H1 (cell line): Measurements from ENCODE around the gene SERPINA6. TPM values are rescaled to one million over a fixed set of nuclear protein-coding genes. Genes with fewer than 3 reads are reported as not detected.
A peak's percentile ranks its signal among the peaks of the same experiment; 100 is the strongest.

Experiments
- CTCF ChIA-PET: fragments of 300-600 bp; sonication (Branson Sonifier 250); formaldehyde crosslinking; loops from one replicate; lab custom pipeline; 2021; ENCODE audit not compliant: partially characterized antibody; lab: Charles Lee
- POLR2A ChIA-PET: fragments of 300-600 bp; sonication (Branson Sonifier 250); formaldehyde crosslinking; loops from one replicate; lab custom pipeline; 2021; ENCODE audit warnings: inconsistent platforms; ENCODE audit not compliant: partially characterized antibody; lab: Charles Lee
- DNase-seq, 2 experiments: peaks; one replicate each; pipeline versions ENCODE4 v3.0.0 to v3.0.0-alpha.2; 2010 to 2022; ENCODE audit warnings: low spot score in 2 of 2, low read depth in 1 of 2, mixed read lengths in 1 of 2
- FAIRE-seq: peaks from 2 replicates; lab custom pipeline; 2011; peaks lifted over from hg19 to GRCh38; lab: Jason Lieb, UNC
- H2AFZ ChIP-seq: 2 replicates; pipeline ENCODE4 v1.8.1; 2012; ENCODE audit warnings: low read length, inconsistent platforms
- H2AK5ac ChIP-seq: 2 replicates; pipeline ENCODE4 v1.6.1; 2013; ENCODE audit warnings: low read depth, low read length
- H2BK120ac ChIP-seq: replicated peaks from 2 replicates; pipeline ENCODE3; 2013; ENCODE audit warnings: low read depth, low read length, inconsistent platforms
- H2BK12ac ChIP-seq: 2 replicates; pipeline ENCODE4 v1.6.1; 2013; ENCODE audit warnings: low read depth, low read length
- H2BK15ac ChIP-seq: 2 replicates; pipeline ENCODE4 v1.6.1; 2013; ENCODE audit warnings: low read length
- H2BK20ac ChIP-seq: 2 replicates; pipeline ENCODE4 v1.6.1; 2013; ENCODE audit warnings: low read length
- H2BK5ac ChIP-seq: 2 replicates; pipeline ENCODE4 v1.6.1; 2013; ENCODE audit warnings: low read depth, low read length
- H3K14ac ChIP-seq: 2 replicates; pipeline ENCODE4 v1.6.1; 2013; ENCODE audit warnings: inconsistent platforms; ENCODE audit not compliant: insufficient read length
- H3K18ac ChIP-seq: 2 replicates; pipeline ENCODE4 v1.6.1; 2013; ENCODE audit warnings: low read length; ENCODE audit errors: extremely low read depth
- H3K23ac ChIP-seq: 2 replicates; pipeline ENCODE4 v1.6.1; 2013; ENCODE audit warnings: inconsistent platforms; ENCODE audit not compliant: insufficient read length
- H3K23me2 ChIP-seq: 2 replicates; pipeline ENCODE4 v1.6.1; 2013; ENCODE audit warnings: low read depth, low read length
- H3K27ac ChIP-seq: 2 replicates; pipeline ENCODE4 v1.6.1; 2011; ENCODE audit warnings: low read depth, low read length, inconsistent platforms
- H3K27me3 ChIP-seq, 4 experiments: replicated peaks in 1 of 4; 1 replicate in 1 of 4; 2 replicates in 3 of 4; pipeline versions ENCODE4 v1.6.1 to v1.8.1; 2011 to 2013; ENCODE audit warnings: low read length in 3 of 4, mild to moderate bottlenecking in 3 of 4, inconsistent platforms in 2 of 4, mixed read lengths in 2 of 4, moderate library complexity in 1 of 4; ENCODE audit not compliant: control insufficient read depth in 3 of 4, insufficient read depth in 3 of 4; ENCODE audit errors: extremely low read depth in 1 of 4
- H3K36me3 ChIP-seq, 4 experiments: 2 replicates each; pipeline versions ENCODE4 v1.6.1 to v1.8.1; 2011 to 2013; ENCODE audit warnings: mild to moderate bottlenecking in 4 of 4, low read length in 3 of 4, moderate library complexity in 2 of 4, control low read depth in 1 of 4, inconsistent platforms in 1 of 4; ENCODE audit not compliant: insufficient read depth in 4 of 4, control insufficient read depth in 2 of 4
- H3K4ac ChIP-seq: replicated peaks from 2 replicates; pipeline ENCODE3; 2013; ENCODE audit warnings: low read length, low read depth, mixed read lengths, inconsistent platforms; ENCODE audit not compliant: insufficient read length
- H3K4me1 ChIP-seq, 4 experiments: replicated peaks in 1 of 4; 1 replicate in 1 of 4; 2 replicates in 3 of 4; pipeline versions ENCODE4 v1.6.1 to v1.8.1; 2011 to 2013; ENCODE audit warnings: low read length in 3 of 4, inconsistent platforms in 2 of 4, mixed read lengths in 1 of 4; ENCODE audit not compliant: insufficient read depth in 4 of 4, control insufficient read depth in 3 of 4
- H3K4me2 ChIP-seq, 2 experiments: 2 replicates each; pipeline versions ENCODE4 v1.6.1 to v1.8.1; 2011 to 2013; ENCODE audit warnings: low read depth in 2 of 2, low read length in 2 of 2, control low read depth in 1 of 2, inconsistent platforms in 1 of 2, mild to moderate bottlenecking in 1 of 2; ENCODE audit not compliant: insufficient read depth in 1 of 2
- H3K4me3 ChIP-seq, 4 experiments: fragments of 200-600, 300-600 bp in 1 of 4; sonication (generic), shearing (Covaris generic), sonication (Bioruptor Twin) in 1 of 4; 2 replicates each; pipeline versions ENCODE4 v1.5.1 to v1.8.1; 2011 to 2016; ENCODE audit warnings: low read length in 4 of 4, low read depth in 3 of 4, control low read depth in 2 of 4, inconsistent platforms in 2 of 4, mild to moderate bottlenecking in 2 of 4, mixed read lengths in 1 of 4, moderate library complexity in 1 of 4; ENCODE audit not compliant: insufficient read depth in 2 of 4; ENCODE audit errors: extremely low read depth in 1 of 4
- H3K56ac ChIP-seq: replicated peaks from 2 replicates; pipeline ENCODE3; 2013; ENCODE audit warnings: low read depth, mild to moderate bottlenecking, mixed read lengths, low read length, inconsistent platforms; ENCODE audit not compliant: insufficient read length
- H3K79me1 ChIP-seq: 2 replicates; pipeline ENCODE4 v1.6.1; 2013; ENCODE audit warnings: low read depth, low read length, control low read depth
- H3K79me2 ChIP-seq, 2 experiments: 2 replicates each; pipeline versions ENCODE4 v1.6.1 to v1.8.1; 2012 to 2013; ENCODE audit warnings: low read length in 2 of 2, mild to moderate bottlenecking in 2 of 2, inconsistent platforms in 1 of 2; ENCODE audit not compliant: insufficient read depth in 2 of 2, control insufficient read depth in 1 of 2
- H3K9ac ChIP-seq, 4 experiments: replicated peaks in 1 of 4; 1 replicate in 1 of 4; 2 replicates in 3 of 4; pipeline versions ENCODE4 v1.6.1 to v1.8.1; 2011 to 2013; ENCODE audit warnings: low read depth in 3 of 4, low read length in 3 of 4, control low read depth in 2 of 4, mild to moderate bottlenecking in 2 of 4, moderate library complexity in 2 of 4, inconsistent platforms in 1 of 4; ENCODE audit errors: extremely low read depth in 1 of 4
- H3K9me3 ChIP-seq, 2 experiments: 2 replicates each; pipeline versions ENCODE4 v1.6.1 to v1.8.1; 2012 to 2013; ENCODE audit warnings: mild to moderate bottlenecking in 2 of 2, moderate library complexity in 2 of 2, control low read depth in 1 of 2, inconsistent platforms in 1 of 2, low read depth in 1 of 2, low read length in 1 of 2, mixed read lengths in 1 of 2; ENCODE audit not compliant: insufficient read depth in 2 of 2
- H4K20me1 ChIP-seq, 2 experiments: replicated peaks in 1 of 2; 2 replicates each; pipeline versions ENCODE3 to v1.8.1; 2011 to 2013; ENCODE audit warnings: inconsistent platforms in 2 of 2, low read length in 2 of 2, mild to moderate bottlenecking in 1 of 2; ENCODE audit not compliant: insufficient read depth in 2 of 2, control insufficient read depth in 1 of 2
- H4K5ac ChIP-seq: 2 replicates; pipeline ENCODE4 v1.6.1; 2013; ENCODE audit warnings: low read length, low read depth, mixed read lengths, inconsistent platforms; ENCODE audit not compliant: insufficient read length
- H4K8ac ChIP-seq: 2 replicates; pipeline ENCODE4 v1.8.0; 2013; ENCODE audit warnings: mild to moderate bottlenecking, moderate library complexity, low read length, inconsistent platforms; ENCODE audit not compliant: insufficient read depth; ENCODE audit errors: extremely low read depth
- H4K91ac ChIP-seq: replicated peaks from 2 replicates; pipeline ENCODE3; 2013; ENCODE audit warnings: low read length, mixed read lengths, inconsistent platforms; ENCODE audit not compliant: insufficient read length
- WGBS, 2 experiments: shearing (Covaris generic) in 1 of 2; methylation state at CpG; one replicate each; pipeline versions ENCODE4 v1.1.6 to v1.1.7; 2013 to 2015; ENCODE audit warnings: low lambda C conversion rate in 2 of 2, mixed read lengths in 2 of 2, inconsistent platforms in 1 of 2, low coverage in 1 of 2, missing lambda C conversion rate in 1 of 2; ENCODE audit not compliant: insufficient replicate concordance in 2 of 2, insufficient coverage in 1 of 2, insufficient read length in 1 of 2; ENCODE audit errors: extremely low coverage in 1 of 2, missing lambda C conversion rate in 1 of 2; 5-methylcytosine and 5-hydroxymethylcytosine counted together
- long read RNA-seq, 2 experiments: library from RNA in 1 of 2; library from capped mRNA in 1 of 2; stranded (forward); transcript quantifications; one replicate each; pipeline ENCODE4 v2.0.0, GENCODE V29; 2021; ENCODE audit warnings: inconsistent platforms in 1 of 2
- polyA minus RNA-seq, 3 experiments: library from RNA; depleted of rRNA, polyadenylated mRNA; stranded (reverse); fragments of >200 nt; gene quantifications; 1 replicate in 2 of 3; 2 replicates in 1 of 3; pipeline ENCODE4 v1.2.3, GENCODE V29; 2011
- polyA plus RNA-seq, 7 experiments: library from polyadenylated mRNA; depleted of rRNA in 3 of 7; stranded (reverse) in 5 of 7; unstranded in 2 of 7; fragments of >200 nt in 5 of 7; fragments of 200-250 nt in 2 of 7; gene quantifications; 1 replicate in 5 of 7; 2 replicates in 1 of 7; 4 replicates in 1 of 7; pipeline versions ENCODE4 v1.2.1 to v1.2.3, GENCODE V29; 2011 to 2013; ENCODE audit warnings: missing spikeins in 2 of 7, mixed read lengths in 2 of 7
- total RNA-seq: library from RNA; stranded (reverse); fragmentation: NEBNext Ultra II Directional; extraction: Animal tissue kit (Norgen Biotek cat#: 25700); gene quantifications from 2 replicates; pipeline ENCODE4 v1.2.1, GENCODE V29; 2021

Gene SERPINA6
- total RNA-seq (not detected in 2 replicates), polyA plus RNA-seq (2011; rRNA removed) (not detected in 2 replicates), polyA minus RNA-seq (2011; rRNA and poly(A)+ RNA removed) (not detected in 2 replicates)
- not detected for polyA plus RNA-seq (2011; cell fraction: cytosol; rRNA removed)
- not detected for polyA plus RNA-seq (2011; cell fraction: nucleus; rRNA removed)
- polyA plus RNA-seq (2012, experiment 1 of 2) = not detected in 4 replicates
- polyA plus RNA-seq (2012, experiment 2 of 2) = not detected
- not detected for polyA plus RNA-seq (2013, experiment 1 of 2)
- not detected for polyA plus RNA-seq (2013, experiment 2 of 2)
- not detected for polyA minus RNA-seq (2011; cell fraction: cytosol; rRNA and poly(A)+ RNA removed)
- polyA minus RNA-seq (2011; cell fraction: nucleus; rRNA and poly(A)+ RNA removed) = not detected
- long read RNA-seq, experiment 1 = 0 reads
- long read RNA-seq, experiment 2 = 0 reads

- H3K9me3 ChIP-seq = no peaks in the 10 kb centered on the region
- H3K9ac ChIP-seq = no peak within 1 kb of the TSS
- H2AK5ac ChIP-seq = no peak within 1 kb of the TSS
- no peak within 1 kb of the TSS for H3K27ac ChIP-seq
- DNase-seq (no peak), FAIRE-seq (no peak)
- H3K23ac ChIP-seq = no peak within 1 kb of the TSS
- no peak within 1 kb of the TSS for H2BK5ac ChIP-seq
- no peak within 1 kb of the TSS for H2BK12ac ChIP-seq
- no peak within 1 kb of the TSS for H3K4ac ChIP-seq
- H3K56ac ChIP-seq = no peak within 1 kb of the TSS
- no peak within 1 kb of the TSS for H4K91ac ChIP-seq
- 0 out of 2 replicates have a peak within 1 kb of the TSS, but pooled peaks have one; percentile 35 for H4K8ac ChIP-seq
- no peaks in the 10 kb centered on the region for H3K79me2 ChIP-seq
- 91% methylated on average over 15 of the region's 15 CpGs; no CpG with 5 or more reads in 1 of the 2 experiments for WGBS, 2 experiments
- no peak within 1 kb of the TSS for H2BK120ac ChIP-seq
- H2BK15ac ChIP-seq = no peak within 1 kb of the TSS
- H3K4me1 ChIP-seq = no peaks in the 10 kb centered on the region
- no peaks in the 10 kb centered on the region for H3K36me3 ChIP-seq
- no peak within 1 kb of the TSS for H3K4me3 ChIP-seq
- H3K27me3 ChIP-seq = no peaks in the 10 kb centered on the region
- H3K79me1 ChIP-seq = no peaks in the 10 kb centered on the region
- H4K20me1 ChIP-seq = no peaks in the 10 kb centered on the region
- H2AFZ ChIP-seq = no peak within 1 kb of the TSS
- POLR2A ChIA-PET = no interaction called here
- no peaks in the 10 kb centered on the region for H3K23me2 ChIP-seq
- H4K5ac ChIP-seq = no peak within 1 kb of the TSS
- H2BK20ac ChIP-seq = no peak within 1 kb of the TSS
- H3K14ac ChIP-seq = no peak within 1 kb of the TSS
- no peak within 1 kb of the TSS for H3K18ac ChIP-seq
- H3K4me2 ChIP-seq = no peak within 1 kb of the TSS
- CTCF ChIA-PET = interaction anchor here (0.8 to 3.3 kb wide), 6 partner anchors 10 to 288 kb away, joined by 3 to 7 read pairs (median 4); no protein-coding TSS in a partner anchor
Measured at GRCh38 chr14:94322648-94323570, at the start of gene SERPINA6. TSS of gene SERPINA6 (minus strand) at chr14:94323336. CDS start at chr14:94314648, 8,688 bp downstream.
